PC-3 (cell line): ENCODE measurements around the gene C16orf78. TPM values are rescaled to one million over a fixed set of nuclear protein-coding genes. Genes with fewer than 3 reads are reported as not detected.

Source experiments
- ATAC-seq: fragments of 200-7000 bp; cut with Tn5 transposase; 2 replicates; pipeline ENCODE4 v1.9.1; 2020; ENCODE audit warnings: mild to moderate bottlenecking, moderate library complexity
- BruUV-seq: library from RNA; stranded (reverse); fragments of 400-500 nt; replicated peaks from 2 replicates; lab custom pipeline; 2021; lab: Mats Ljungman, UMichigan
- CTCF ChIA-PET: fragments of 300-600 bp; sonication (Branson Sonifier 250); formaldehyde crosslinking; loops from one replicate; lab custom pipeline; 2022; ENCODE audit warnings: antibody characterized with exemption; lab: Charles Lee
- POLR2A ChIA-PET: fragments of 300-600 bp; sonication (Branson Sonifier 250); formaldehyde crosslinking; loops from one replicate; lab custom pipeline; 2022; ENCODE audit warnings: antibody characterized with exemption; ENCODE audit not compliant: unreplicated experiment; lab: Charles Lee
- DNase-seq: peaks from one replicate; pipeline ENCODE4 v3.0.0-alpha.2; 2015
- H2AFZ ChIP-seq: fragments of 300-600 bp; sonication (generic); 2 replicates; pipeline ENCODE4 v1.6.0; 2016; ENCODE audit warnings: antibody characterized with exemption, low read length
- H3F3A ChIP-seq: fragments of 300-600 bp; sonication (generic); one replicate; pipeline ENCODE4 v1.6.0; 2017; ENCODE audit warnings: antibody characterized with exemption, low read length, control low read depth, mild to moderate bottlenecking; ENCODE audit not compliant: unreplicated experiment
- H3K27ac ChIP-seq: fragments of 300-600 bp; sonication (generic); 2 replicates; pipeline ENCODE4 v1.5.1; 2016; ENCODE audit warnings: mild to moderate bottlenecking, low read length
- H3K27me3 ChIP-seq: fragments of 300-600 bp; sonication (generic); 2 replicates; pipeline ENCODE4 v1.6.1; 2016; ENCODE audit warnings: low read length, mixed read lengths
- H3K36me3 ChIP-seq: fragments of 300-600 bp; sonication (generic); 2 replicates; pipeline ENCODE4 v1.6.1; 2016; ENCODE audit warnings: low read depth, mixed run types, low read length, mixed read lengths
- H3K4me1 ChIP-seq: fragments of 300-600 bp; sonication (generic); 2 replicates; pipeline ENCODE4 v1.5.1; 2016; ENCODE audit warnings: low read length; ENCODE audit not compliant: insufficient read depth
- H3K4me2 ChIP-seq: fragments of 300-600 bp; sonication (generic); 2 replicates; pipeline ENCODE4 v1.6.0; 2016; ENCODE audit warnings: low read length
- H3K4me3 ChIP-seq: fragments of 300-600 bp; sonication (generic); 2 replicates; pipeline ENCODE4 v1.5.1; 2016; ENCODE audit warnings: mild to moderate bottlenecking, low read length, mixed read lengths
- H3K79me2 ChIP-seq: fragments of 300-600 bp; sonication (generic); 2 replicates; pipeline ENCODE4 v1.6.1; 2017; ENCODE audit warnings: low read length, mixed read lengths
- H3K9ac ChIP-seq: fragments of 300-600 bp; sonication (generic); 2 replicates; pipeline ENCODE4 v1.6.0; 2016; ENCODE audit warnings: mild to moderate bottlenecking, low read length
- H3K9me2 ChIP-seq: fragments of 300-600 bp; sonication (generic); replicated peaks from 2 replicates; pipeline ENCODE4 v1.6.1; 2016; ENCODE audit warnings: mixed run types, low read length, mixed read lengths
- H3K9me3 ChIP-seq: fragments of 300-600 bp; sonication (generic); 2 replicates; pipeline ENCODE4 v1.6.1; 2016; ENCODE audit warnings: low read length, mixed read lengths
- H4K20me1 ChIP-seq: fragments of 300-600 bp; sonication (generic); 2 replicates; pipeline ENCODE4 v1.6.1; 2016; ENCODE audit warnings: low read length, mixed read lengths
- CTCF ChIP-seq: fragments of 300-600 bp; sonication (generic); conservative IDR thresholded peaks from 2 replicates; pipeline ENCODE4 v1.5.1; 2017; ENCODE audit warnings: antibody characterized with exemption, low read depth, mild to moderate bottlenecking, low read length
- EZH2 ChIP-seq: fragments of 300-600 bp; sonication (generic); IDR thresholded peaks from one replicate; pipeline ENCODE4 v1.6.1; 2017; ENCODE audit warnings: antibody characterized with exemption, mild to moderate bottlenecking, low read length; ENCODE audit not compliant: unreplicated experiment
- EZH2phosphoT487 ChIP-seq: fragments of 300-600 bp; sonication (generic); IDR thresholded peaks from 2 replicates; pipeline ENCODE4 v1.6.1; 2018; ENCODE audit warnings: mild to moderate bottlenecking, antibody characterized with exemption, low read length, borderline replicate concordance
- intact Hi-C: fragments of 100-400 bp; cut with micrococcal nuclease; formaldehyde crosslinking; loops from 2 replicates; pipeline ENCODE4 v1.9.0; 2023
- total RNA-seq: library from RNA; depleted of rRNA; stranded (reverse); fragments of >200 nt; gene quantifications from 2 replicates; pipeline ENCODE4 v1.2.3, GENCODE V29; 2014

C16orf78 gene
- total RNA-seq, 1 experiment from 2014 or later, result not detected

GRCh38 chr16:49436181-49436580 is 62.6 kb downstream of the C16orf78 start:
- Histone ChIP-seq H3K4me1 (no peaks in the 10 kb centered on the region), H3K9me3 (no peaks in the 10 kb centered on the region), H3K27me3 (peaks cover 53% of the 10 kb centered on the region), H4K20me1 (no peaks in the 10 kb centered on the region), H3K9ac (no peak overlapping the region), H3K4me2 (no peak overlapping the region), H3K36me3 (no peaks in the 10 kb centered on the region; the same call in 1 of the 2 replicates), H3K9me2 (no peaks in the 10 kb centered on the region), H3F3A (no peaks in the 10 kb centered on the region), H2AFZ (no peak overlapping the region), H3K27ac (no peak overlapping the region), H3K4me3 (no peak overlapping the region), H3K79me2 (no peaks in the 10 kb centered on the region)
- intact Hi-C loops, result no loop called here
- CTCF ChIA-PET, result no interaction called here
- no peak for DNase-seq
- BruUV-seq, result no TSS peak
- TF ChIP-seq EZH2 (no peak), CTCF (no peak), EZH2phosphoT487 (no peak)
- POLR2A ChIA-PET, result no interaction called here
- ATAC-seq, result no peak

GRCh38 chr16:49437344-49437743 is 63.7 kb downstream of the C16orf78 start:
- DNase-seq, result no peak
- no peaks in the 10 kb centered on the region for H4K20me1 ChIP-seq
- no peaks in the 10 kb centered on the region for H3F3A ChIP-seq
- POLR2A ChIA-PET, result no interaction called here
- H3K9ac ChIP-seq, result no peak overlapping the region
- intact Hi-C loops, result no loop called here
- no peaks in the 10 kb centered on the region for H3K79me2 ChIP-seq
- BruUV-seq, result no TSS peak
- no peak overlapping the region for H3K4me2 ChIP-seq
- no peak for ATAC-seq
- no peaks in the 10 kb centered on the region for H3K9me3 ChIP-seq
- H3K4me1 ChIP-seq, result no peaks in the 10 kb centered on the region
- H2AFZ ChIP-seq, result no peak overlapping the region
- CTCF ChIA-PET, result no interaction called here
- no peak overlapping the region for H3K27ac ChIP-seq
- no peaks in the 10 kb centered on the region; the same call in 1 of the 2 replicates for H3K36me3 ChIP-seq
- TF ChIP-seq CTCF, result no peak
- TF ChIP-seq EZH2, result no peak
- no peak for TF ChIP-seq EZH2phosphoT487
- H3K27me3 ChIP-seq, result peaks cover 49% of the 10 kb centered on the region
- no peaks in the 10 kb centered on the region for H3K9me2 ChIP-seq
- H3K4me3 ChIP-seq, result no peak overlapping the region

GRCh38 chr16:49439050-49439449 is 65.4 kb downstream of the C16orf78 start:
- H3K4me2 ChIP-seq, result no peak overlapping the region
- peaks cover 43% of the 10 kb centered on the region for H3K27me3 ChIP-seq
- ATAC-seq (no peak), DNase-seq (no peak)
- POLR2A ChIA-PET, result no interaction called here
- H3K79me2 ChIP-seq, result no peaks in the 10 kb centered on the region
- no peak overlapping the region for H3K9ac ChIP-seq
- H3K4me3 ChIP-seq, result no peak overlapping the region
- no peaks in the 10 kb centered on the region for H3K9me2 ChIP-seq
- H2AFZ ChIP-seq, result no peak overlapping the region
- no peaks in the 10 kb centered on the region; the same call in 1 of the 2 replicates for H3K36me3 ChIP-seq
- no peaks in the 10 kb centered on the region for H3K9me3 ChIP-seq
- H3F3A ChIP-seq, result no peaks in the 10 kb centered on the region
- CTCF ChIA-PET, result no interaction called here
- H3K27ac ChIP-seq, result no peak overlapping the region
- intact Hi-C loops, result no loop called here
- no TSS peak for BruUV-seq
- no peak for TF ChIP-seq EZH2
- TF ChIP-seq EZH2phosphoT487, result no peak
- TF ChIP-seq CTCF, result no peak
- no peaks in the 10 kb centered on the region for H3K4me1 ChIP-seq
- H4K20me1 ChIP-seq, result no peaks in the 10 kb centered on the region
